Skeletal muscle satellite cell (primary cell): ENCODE results near the gene KPNA6.
"Not testable (repeated sequence)": the region's sequence is repeated elsewhere in the genome, so short reads cannot be mapped to it uniquely, and the experiment has no call there.

ENCODE experiments used
- H3K27me3 ChIP-seq: 2 replicates; pipeline ENCODE4 v1.7.0; 2013; ENCODE audit warnings: low read length; ENCODE audit not compliant: control insufficient read depth, insufficient read depth
- H3K36me3 ChIP-seq: 2 replicates; pipeline ENCODE4 v1.7.0; 2013; ENCODE audit warnings: mild to moderate bottlenecking, control low read depth, low read length; ENCODE audit not compliant: insufficient read depth
- H3K4me1 ChIP-seq: 2 replicates; pipeline ENCODE4 v1.7.0; 2013; ENCODE audit warnings: low read length; ENCODE audit not compliant: control insufficient read depth, insufficient read depth
- H3K4me2 ChIP-seq: 2 replicates; pipeline ENCODE4 v1.7.0; 2013; ENCODE audit warnings: mild to moderate bottlenecking, low read length
- H3K4me3 ChIP-seq: 2 replicates; pipeline ENCODE4 v1.7.0; 2013; ENCODE audit warnings: low read length
- H3K9ac ChIP-seq: 2 replicates; pipeline ENCODE4 v1.7.0; 2013; ENCODE audit warnings: mild to moderate bottlenecking, low read depth, low read length, moderate library complexity
- H3K9me3 ChIP-seq: replicated peaks from 2 replicates; pipeline ENCODE4 v1.7.0; 2013; ENCODE audit warnings: mild to moderate bottlenecking, control low read depth, low read length

Gene KPNA6

DNA sequence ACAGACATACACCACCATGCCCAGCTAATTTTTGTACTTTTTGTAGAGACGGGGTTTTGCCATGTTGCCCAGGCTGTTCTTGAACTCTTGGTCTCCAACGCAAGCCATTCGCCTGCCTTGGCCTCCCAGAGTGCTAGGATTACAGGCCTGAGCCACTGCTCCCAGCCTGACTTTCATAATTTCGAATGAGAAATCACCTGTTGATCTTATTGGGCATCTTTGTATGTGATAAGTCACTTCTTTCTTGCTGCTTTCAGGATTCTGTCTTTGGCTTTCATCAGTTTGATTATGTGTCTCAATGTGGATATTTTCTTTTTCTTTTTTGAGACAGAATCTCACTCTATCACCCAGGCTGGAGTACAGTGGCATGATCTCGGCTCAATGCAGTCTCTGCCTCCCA is 39.9 kb downstream of the KPNA6 start:
- peaks cover 17% of the 10 kb centered on the region for H3K4me1 ChIP-seq
- H3K9me3 ChIP-seq, H3K4me2 ChIP-seq, H3K27me3 ChIP-seq, H3K36me3 ChIP-seq, H3K9ac ChIP-seq, H3K4me3 ChIP-seq: not testable (repeated sequence)

DNA sequence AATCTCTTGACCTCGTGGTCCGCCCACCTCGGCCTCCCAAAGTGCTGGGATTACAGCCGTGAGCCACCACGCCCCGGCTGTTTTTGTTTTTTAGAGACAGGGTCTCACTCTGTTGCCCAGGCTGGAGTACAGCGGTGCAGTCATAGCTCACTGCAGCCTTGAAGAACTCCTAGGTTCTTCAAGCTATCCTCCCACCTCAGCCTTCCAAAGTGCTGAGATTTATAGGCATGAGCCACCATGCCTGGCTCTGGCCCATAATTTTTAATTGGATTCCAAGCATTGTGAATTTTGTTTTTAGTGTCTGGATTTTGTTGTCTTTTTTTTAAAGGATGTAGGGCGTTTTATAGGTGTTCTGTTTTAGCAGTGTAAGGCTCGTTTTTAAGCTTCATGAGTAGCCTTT is 43.0 kb downstream of the KPNA6 start:
- Histone ChIP-seq H3K4me2 (peak overlapping the region; percentile 56), H3K9ac (no peak overlapping the region), H3K9me3 (no peaks in the 10 kb centered on the region), H3K4me1 (peaks cover 14% of the 10 kb centered on the region), H3K36me3 (peaks cover 6% of the 10 kb centered on the region), H3K4me3 (no peak overlapping the region), H3K27me3 (no peaks in the 10 kb centered on the region)

DNA sequence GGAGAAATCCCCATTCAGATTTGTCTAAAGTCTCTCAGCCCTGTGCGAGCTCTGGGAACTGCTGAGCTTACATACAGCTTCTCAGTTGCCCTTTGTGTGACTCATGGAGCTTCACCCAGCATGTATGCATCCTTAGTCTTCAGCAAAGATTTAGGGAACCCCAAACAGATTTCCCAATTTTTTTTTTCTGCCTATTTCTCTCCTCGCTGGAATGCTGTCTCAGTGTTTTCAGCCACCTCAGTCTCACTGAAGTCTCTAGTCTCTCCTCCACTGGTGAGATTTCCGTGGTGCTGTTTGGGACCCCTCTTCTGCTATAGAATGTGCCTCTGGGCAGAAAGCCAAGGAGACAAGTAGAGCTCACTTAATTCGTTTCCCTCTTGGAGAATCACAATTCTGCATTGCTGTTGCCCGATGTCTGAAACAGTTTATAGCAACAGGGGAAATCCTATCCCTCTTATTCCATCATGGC is 43.5 kb downstream of the KPNA6 start:
- Histone ChIP-seq H3K27me3 (no peaks in the 10 kb centered on the region), H3K4me2 (peak overlapping the region; percentile 56), H3K36me3 (peaks cover 11% of the 10 kb centered on the region), H3K4me3 (no peak overlapping the region), H3K9ac (no peak overlapping the region), H3K4me1 (peaks cover 14% of the 10 kb centered on the region), H3K9me3 (no peaks in the 10 kb centered on the region)

DNA sequence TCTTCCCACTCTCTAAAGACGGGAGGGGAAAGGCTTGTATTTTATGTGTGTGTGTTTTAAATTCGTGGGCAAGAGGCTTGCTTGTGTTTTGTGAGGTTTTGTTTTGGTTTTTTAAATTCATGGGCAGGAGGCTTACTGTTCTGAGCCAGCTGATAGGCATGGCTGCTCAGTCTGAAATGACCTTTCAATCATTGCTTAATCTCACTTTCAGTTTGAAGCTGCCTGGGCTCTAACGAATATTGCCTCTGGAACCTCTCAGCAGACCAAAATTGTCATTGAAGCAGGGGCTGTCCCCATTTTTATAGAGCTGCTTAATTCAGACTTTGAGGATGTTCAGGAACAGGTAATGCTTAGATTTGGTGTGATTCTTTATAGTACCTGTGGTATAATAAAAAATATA is 51.3 kb downstream of the KPNA6 start:
- Histone ChIP-seq H3K4me2 (no peak overlapping the region), H3K4me3 (no peak overlapping the region), H3K36me3 (peaks cover 78% of the 10 kb centered on the region), H3K27me3 (no peaks in the 10 kb centered on the region), H3K9me3 (no peaks in the 10 kb centered on the region), H3K9ac (no peak overlapping the region), H3K4me1 (no peaks in the 10 kb centered on the region)

DNA sequence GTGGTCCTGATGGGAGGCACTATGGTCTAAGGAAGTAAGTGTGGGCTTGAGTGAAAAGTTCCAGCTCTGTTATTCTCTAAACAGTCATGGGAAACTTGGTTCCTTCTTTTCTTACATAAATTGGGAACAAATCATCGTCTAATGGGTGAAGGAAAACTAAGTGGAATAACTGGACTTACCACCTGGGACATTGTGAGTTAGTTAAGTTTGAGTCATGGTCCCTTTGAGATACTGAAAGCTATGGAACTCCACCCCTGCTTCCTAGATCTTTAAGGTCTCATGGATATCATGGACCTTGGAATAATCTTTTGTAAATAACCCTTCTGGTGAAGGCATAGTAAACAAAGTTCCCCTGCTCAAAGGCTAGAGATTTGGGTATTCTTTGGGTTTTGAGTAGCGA is 55.5 kb downstream of the KPNA6 start:
- Histone ChIP-seq H3K4me2 (no peak overlapping the region), H3K36me3 (peaks cover 68% of the 10 kb centered on the region), H3K4me1 (no peaks in the 10 kb centered on the region), H3K4me3 (no peak overlapping the region), H3K9me3 (no peaks in the 10 kb centered on the region), H3K9ac (no peak overlapping the region), H3K27me3 (no peaks in the 10 kb centered on the region)

DNA sequence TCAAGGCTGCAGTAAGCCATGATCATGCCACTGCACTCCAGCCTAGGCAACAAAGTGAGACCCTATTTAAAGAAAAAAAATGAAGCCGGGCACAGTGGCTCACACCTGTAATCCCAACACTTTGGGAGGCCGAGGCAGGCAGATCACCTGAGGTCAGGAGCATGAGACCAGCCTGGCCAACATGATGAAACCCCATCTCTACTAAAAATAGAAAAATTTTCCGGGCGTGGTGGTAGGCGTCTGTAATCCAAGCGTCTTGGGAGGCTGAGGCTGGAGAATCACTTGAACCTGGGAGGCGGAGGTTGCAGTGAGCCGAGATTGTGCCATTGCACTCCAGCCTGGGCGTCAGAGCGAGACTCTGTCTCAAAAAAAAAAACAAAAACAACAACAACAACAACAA is 57.8 kb downstream of the KPNA6 start:
- not testable (repeated sequence) for H3K4me3 ChIP-seq, H3K27me3 ChIP-seq, H3K9ac ChIP-seq, H3K4me2 ChIP-seq, H3K4me1 ChIP-seq, H3K9me3 ChIP-seq
- H3K36me3 ChIP-seq, result peaks cover 66% of the 10 kb centered on the region

DNA sequence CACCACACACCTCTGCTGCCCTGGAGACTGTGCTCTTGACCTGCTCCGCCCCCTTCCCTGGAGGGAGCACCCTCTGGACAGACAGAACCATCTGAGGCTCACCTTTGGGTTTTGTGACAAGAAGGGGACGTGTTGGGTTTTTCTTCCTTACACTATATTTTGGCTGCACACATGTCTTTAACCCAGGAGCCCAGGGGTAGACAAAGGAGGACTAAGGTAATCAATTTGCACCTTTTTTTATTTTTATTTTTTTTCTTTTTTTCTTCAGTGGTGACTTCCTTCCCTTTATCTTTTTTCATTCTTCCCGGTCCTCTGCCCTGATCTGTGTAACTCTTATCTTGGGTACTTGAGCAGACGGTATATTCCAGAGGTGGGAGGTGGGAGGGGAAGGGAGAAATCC is 63.1 kb downstream of the KPNA6 start:
- Histone ChIP-seq H3K36me3 (peaks cover 73% of the 10 kb centered on the region), H3K4me1 (peaks cover 7% of the 10 kb centered on the region), H3K4me3 (no peak overlapping the region), H3K9me3 (no peaks in the 10 kb centered on the region), H3K4me2 (no peak overlapping the region), H3K27me3 (no peaks in the 10 kb centered on the region), H3K9ac (no peak overlapping the region)

DNA sequence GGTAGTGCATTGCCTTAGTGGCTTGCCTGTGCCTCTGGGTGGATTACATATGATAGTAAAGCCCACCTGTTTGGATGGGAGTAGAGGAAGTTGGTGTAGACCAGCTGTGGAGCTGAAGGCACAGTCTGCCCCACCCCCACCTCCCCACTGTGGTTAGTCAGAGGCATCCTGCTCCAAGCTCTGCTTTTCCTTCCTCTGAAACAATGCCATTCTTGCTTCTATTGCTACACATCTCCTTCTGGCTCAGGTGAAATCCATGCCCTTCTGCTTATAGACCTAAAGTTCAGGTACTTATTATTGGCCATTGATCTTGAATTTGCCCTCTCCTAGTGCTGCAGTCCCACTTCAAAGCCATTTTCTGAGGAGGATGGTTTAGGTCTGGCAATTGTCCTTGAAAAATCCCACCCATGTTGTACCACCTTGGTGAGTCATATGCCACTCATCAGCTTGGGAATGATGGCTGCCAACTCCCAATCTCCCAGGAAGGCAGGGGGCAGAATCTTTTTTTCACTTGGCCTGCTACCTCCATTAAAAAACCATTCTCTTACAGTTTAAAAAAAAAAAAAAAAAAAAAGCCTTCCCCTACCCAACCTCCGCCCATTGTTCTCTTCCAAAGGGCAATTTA is 64.9 kb downstream of the KPNA6 start:
- H3K4me2 ChIP-seq, result peak overlapping the region; percentile 21
- H3K4me3 ChIP-seq, result no peak overlapping the region
- no peak overlapping the region for H3K9ac ChIP-seq
- peaks cover 60% of the 10 kb centered on the region for H3K36me3 ChIP-seq
- H3K4me1 ChIP-seq, result peaks cover 7% of the 10 kb centered on the region
- no peaks in the 10 kb centered on the region for H3K9me3 ChIP-seq
- H3K27me3 ChIP-seq, result no peaks in the 10 kb centered on the region

DNA sequence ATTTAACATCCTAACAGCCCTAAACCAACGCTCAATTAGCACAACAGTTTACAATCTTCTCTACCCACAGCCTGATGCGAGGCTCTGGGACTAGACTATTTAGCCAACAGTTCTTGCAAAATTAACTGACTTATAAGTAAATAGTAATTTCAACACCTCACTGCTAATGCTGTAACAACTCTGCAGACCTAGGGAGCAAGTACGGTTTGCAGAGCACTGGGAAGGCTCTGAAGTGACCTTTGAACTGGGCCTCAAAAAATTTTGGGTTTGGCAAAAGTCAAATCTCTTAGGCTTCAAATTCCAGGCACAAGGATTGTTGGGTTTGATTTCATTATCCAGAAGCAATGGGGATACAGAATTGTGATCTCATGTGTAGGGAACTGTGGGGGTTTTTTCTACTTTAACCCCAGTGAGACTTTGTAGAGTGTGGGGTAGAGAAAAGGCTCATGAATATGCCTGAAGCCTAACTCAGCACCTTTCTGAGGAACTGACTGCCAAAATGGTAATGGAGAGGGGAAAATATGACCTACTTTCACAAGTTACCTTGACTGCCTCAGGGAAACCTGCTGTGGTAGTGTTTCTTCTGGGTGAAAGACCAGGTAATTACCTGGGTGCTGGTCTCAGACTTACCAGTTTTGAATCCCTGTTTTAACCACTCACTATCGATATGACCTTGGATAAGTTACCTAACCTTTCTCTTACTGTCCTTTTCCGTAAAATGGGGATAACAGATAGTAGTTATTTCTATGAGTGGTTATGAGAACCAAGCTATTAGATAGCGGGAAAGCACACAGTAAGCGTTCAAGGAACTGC is 70.7 kb downstream of the KPNA6 start:
- Histone ChIP-seq H3K4me2 (peak overlapping the region; percentile 88), H3K9ac (peak overlapping the region; percentile 96), H3K27me3 (no peaks in the 10 kb centered on the region), H3K4me1 (peaks cover 21% of the 10 kb centered on the region), H3K9me3 (no peaks in the 10 kb centered on the region), H3K36me3 (peaks cover 20% of the 10 kb centered on the region), H3K4me3 (peak overlapping the region; percentile 76)

GRCh38 chr1:32179193-32179442 is 71.3 kb downstream of the KPNA6 start:
- H3K4me1 ChIP-seq, result peaks cover 21% of the 10 kb centered on the region
- no peaks in the 10 kb centered on the region for H3K27me3 ChIP-seq
- H3K9ac ChIP-seq, result peak overlapping the region; percentile 96
- no peaks in the 10 kb centered on the region for H3K9me3 ChIP-seq
- H3K36me3 ChIP-seq, result peaks cover 18% of the 10 kb centered on the region
- H3K4me2 ChIP-seq, result peak overlapping the region; percentile 88
- peak overlapping the region; percentile 76 for H3K4me3 ChIP-seq

- H3K4me1 ChIP-seq, result peaks cover 25% of the 10 kb centered on the region
- no peaks in the 10 kb centered on the region for H3K9me3 ChIP-seq
- H3K4me2 ChIP-seq, result peak within 1 kb of the TSS; percentile 88
- H3K4me3 ChIP-seq, result peak within 1 kb of the TSS; percentile 76
- H3K27me3 ChIP-seq, result no peaks in the 10 kb centered on the region
- peaks cover 18% of the 10 kb centered on the region for H3K36me3 ChIP-seq
- peak within 1 kb of the TSS; percentile 96 for H3K9ac ChIP-seq
These were observed 71.8 kb downstream of the KPNA6 start, which contains the start of gene TXLNA for GRCh38 chr1:32179443-32180185. Gene TXLNA, plus strand, starts transcription at chr1:32179675. Its CDS starts 671 bp downstream, at chr1:32180346.
